Measurements from ENCODE around the gene LMNA. TPM values are rescaled to one million over a fixed set of nuclear protein-coding genes. Genes with fewer than 3 reads are reported as not detected.

Gene LMNA
- total and polyA plus RNA-seq, 9 donors = 50.1 to 609 (median 360) TPM

DNA sequence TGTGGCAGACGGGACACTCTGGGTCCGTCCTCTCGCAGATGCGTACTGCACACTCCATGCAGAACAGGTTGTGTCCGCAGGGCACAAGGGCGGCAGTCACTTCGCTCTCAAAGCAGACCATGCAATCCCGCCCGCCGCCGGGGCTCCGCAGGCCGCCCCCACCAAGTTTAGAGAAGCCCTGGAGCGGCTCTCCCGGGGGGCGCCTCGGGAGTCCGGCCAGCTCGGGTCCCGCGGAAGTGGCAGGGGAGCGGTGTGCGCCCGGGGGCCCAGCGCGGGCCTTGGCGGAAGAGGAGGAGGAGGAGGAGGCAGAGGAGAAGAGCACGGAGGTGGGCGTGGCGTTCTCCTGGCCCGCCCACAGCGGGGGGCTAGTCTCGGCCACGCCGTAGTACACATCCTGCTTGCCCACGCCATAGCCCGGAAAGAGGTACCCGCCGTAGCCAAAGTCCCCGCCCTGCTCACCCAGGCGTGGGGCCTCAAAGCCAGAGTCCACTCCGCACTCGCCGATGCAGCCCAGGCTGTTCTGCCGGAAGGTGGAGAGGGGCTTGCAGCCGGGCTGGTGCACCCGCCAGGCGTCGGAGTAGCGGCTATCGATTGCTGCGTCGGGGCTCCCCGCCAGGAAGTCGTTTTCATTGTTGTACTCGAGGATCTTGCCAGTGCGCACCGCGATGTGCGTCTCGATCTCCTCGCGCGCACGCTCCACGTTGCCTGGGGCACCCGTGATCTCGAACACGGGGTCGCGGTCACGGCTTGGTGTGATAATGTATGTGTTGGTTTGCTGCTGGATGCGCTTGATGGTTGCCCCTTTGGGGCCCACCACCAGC is 37.7 kb upstream of the LMNA start:
- H3K9me3 ChIP-seq = no peaks in the 10 kb centered on the region
- H3K27ac ChIP-seq = no peak overlapping the region
- WGBS, 3 donors = 46 to 59% (median 49%) methylated on average over 48 to 73 of the region's 73 CpGs
- no peaks in the 10 kb centered on the region for H3K27me3 ChIP-seq
- no peaks in the 10 kb centered on the region for H3K36me3 ChIP-seq
- peaks cover 2% of the 10 kb centered on the region for H3K4me1 ChIP-seq (ENCODE audit: insufficient read depth)
- TF ChIP-seq EP300 (IDR thresholded peaks at IDR 0.05) (no peak), POLR2A (IDR thresholded peaks at IDR 0.05) (no peak)
- TF ChIP-seq, protein P1, sequence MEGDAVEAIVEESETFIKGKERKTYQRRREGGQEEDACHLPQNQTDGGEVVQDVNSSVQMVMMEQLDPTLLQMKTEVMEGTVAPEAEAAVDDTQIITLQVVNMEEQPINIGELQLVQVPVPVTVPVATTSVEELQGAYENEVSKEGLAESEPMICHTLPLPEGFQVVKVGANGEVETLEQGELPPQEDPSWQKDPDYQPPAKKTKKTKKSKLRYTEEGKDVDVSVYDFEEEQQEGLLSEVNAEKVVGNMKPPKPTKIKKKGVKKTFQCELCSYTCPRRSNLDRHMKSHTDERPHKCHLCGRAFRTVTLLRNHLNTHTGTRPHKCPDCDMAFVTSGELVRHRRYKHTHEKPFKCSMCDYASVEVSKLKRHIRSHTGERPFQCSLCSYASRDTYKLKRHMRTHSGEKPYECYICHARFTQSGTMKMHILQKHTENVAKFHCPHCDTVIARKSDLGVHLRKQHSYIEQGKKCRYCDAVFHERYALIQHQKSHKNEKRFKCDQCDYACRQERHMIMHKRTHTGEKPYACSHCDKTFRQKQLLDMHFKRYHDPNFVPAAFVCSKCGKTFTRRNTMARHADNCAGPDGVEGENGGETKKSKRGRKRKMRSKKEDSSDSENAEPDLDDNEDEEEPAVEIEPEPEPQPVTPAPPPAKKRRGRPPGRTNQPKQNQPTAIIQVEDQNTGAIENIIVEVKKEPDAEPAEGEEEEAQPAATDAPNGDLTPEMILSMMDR (IDR thresholded peaks at IDR 0.05) = no peak
- H3K4me3 ChIP-seq = peak overlapping the region; percentile 47
- intact Hi-C loops (cut with DNase I) = no loop called here
- DNase-seq = peak in 4 of 5 donors; percentile 39 to 67 (median 53)

DNA sequence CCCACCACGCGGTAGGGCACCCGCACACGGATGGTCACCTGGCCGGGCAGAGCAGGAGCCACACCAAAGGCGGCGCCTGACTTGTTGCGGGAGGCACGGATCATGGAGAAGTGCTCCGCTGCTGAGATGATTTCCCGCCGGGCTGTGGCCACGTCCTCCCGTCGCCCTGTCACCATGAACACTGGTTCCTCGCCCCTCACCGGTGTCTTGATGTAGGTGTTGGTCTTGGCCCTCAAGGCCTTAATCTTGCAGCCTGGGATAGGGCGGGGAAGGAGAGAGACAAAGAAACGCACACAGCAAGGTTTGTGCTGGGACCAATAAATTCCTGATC is 37.1 kb upstream of the LMNA start:
- no peak for DNase-seq
- H3K4me1 ChIP-seq (ENCODE audit: insufficient read depth) = peaks cover 2% of the 10 kb centered on the region
- TF ChIP-seq, protein P1 (IDR thresholded peaks at IDR 0.05) = no peak
- TF ChIP-seq POLR2A (IDR thresholded peaks at IDR 0.05) (no peak), EP300 (IDR thresholded peaks at IDR 0.05) (no peak)
- no peak overlapping the region for H3K27ac ChIP-seq
- intact Hi-C loops (cut with DNase I) = no loop called here
- H3K9me3 ChIP-seq = no peaks in the 10 kb centered on the region
- no peaks in the 10 kb centered on the region for H3K27me3 ChIP-seq
- WGBS, 3 donors = 83 to 93% (median 87%) methylated on average over 18 to 19 of the region's 19 CpGs
- H3K36me3 ChIP-seq = no peaks in the 10 kb centered on the region
- H3K4me3 ChIP-seq = no peak overlapping the region

DNA sequence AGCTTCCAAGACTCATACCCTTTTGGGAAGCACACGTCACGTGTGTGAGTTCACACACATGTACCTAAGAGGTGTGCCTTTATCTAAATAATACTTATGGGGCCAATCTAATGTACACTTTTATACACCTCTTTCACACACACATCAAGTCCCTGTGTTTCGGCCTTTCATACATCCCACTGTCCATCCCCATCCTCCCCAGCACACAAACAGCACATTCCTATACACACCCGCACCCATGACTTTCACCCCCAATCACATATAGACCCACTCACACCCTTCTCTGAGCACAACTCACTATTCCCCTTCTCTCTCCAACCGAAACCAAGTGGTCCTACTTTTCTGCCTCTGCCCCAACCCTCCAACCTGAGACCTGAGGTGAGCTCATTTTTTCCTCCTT is 35.8 kb upstream of the LMNA start:
- Histone ChIP-seq H3K36me3 (no peaks in the 10 kb centered on the region), H3K4me1 (ENCODE audit: insufficient read depth) (peaks cover 2% of the 10 kb centered on the region), H3K27ac (no peak overlapping the region), H3K27me3 (no peaks in the 10 kb centered on the region), H3K9me3 (no peaks in the 10 kb centered on the region), H3K4me3 (no peak overlapping the region)
- no peak for DNase-seq
- intact Hi-C loops (cut with DNase I) = no loop called here
- WGBS, 3 donors = 83 to 91% (median 89%) methylated on average over 5 of the region's 5 CpGs
- TF ChIP-seq EP300 (IDR thresholded peaks at IDR 0.05) = no peak
- TF ChIP-seq, protein P1 (IDR thresholded peaks at IDR 0.05) = no peak
- no peak for TF ChIP-seq POLR2A (IDR thresholded peaks at IDR 0.05)

DNA sequence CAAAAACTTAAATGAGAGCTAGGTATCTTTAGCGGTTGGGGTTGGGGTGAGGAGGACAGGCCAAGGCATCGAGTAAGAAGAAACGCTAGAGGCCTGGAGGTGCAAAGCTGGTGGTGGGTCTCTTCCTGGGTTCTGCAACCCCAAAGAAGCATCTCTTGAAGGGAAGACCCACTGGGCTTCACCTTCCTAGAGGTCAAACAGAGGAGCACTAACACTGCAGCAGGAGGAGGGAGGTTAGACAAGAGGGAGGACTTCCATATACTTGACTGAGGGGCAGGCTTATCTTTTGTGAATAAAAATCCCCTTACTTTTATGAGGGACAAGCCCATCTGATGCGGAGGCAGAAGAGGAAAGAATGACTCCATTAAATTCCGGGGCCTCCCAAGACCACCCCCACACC is 34.7 kb upstream of the LMNA start:
- Histone ChIP-seq H3K36me3 (no peaks in the 10 kb centered on the region), H3K9me3 (no peaks in the 10 kb centered on the region), H3K27me3 (no peaks in the 10 kb centered on the region), H3K27ac (peak overlapping the region in 1 of 2 donors; percentile 66), H3K4me3 (no peak overlapping the region), H3K4me1 (ENCODE audit: insufficient read depth) (peaks cover 2% of the 10 kb centered on the region)
- DNase-seq = no peak
- intact Hi-C loops (cut with DNase I) = loop anchor here in 1 of 4 donors (2.0 kb wide), 1 partner anchor 25 kb away; the partner anchor contains the start of gene LAMTOR2
- TF ChIP-seq POLR2A (IDR thresholded peaks at IDR 0.05) = no peak
- WGBS, 3 donors = 66 to 68% (median 67%) methylated on average over 5 of the region's 5 CpGs

DNA sequence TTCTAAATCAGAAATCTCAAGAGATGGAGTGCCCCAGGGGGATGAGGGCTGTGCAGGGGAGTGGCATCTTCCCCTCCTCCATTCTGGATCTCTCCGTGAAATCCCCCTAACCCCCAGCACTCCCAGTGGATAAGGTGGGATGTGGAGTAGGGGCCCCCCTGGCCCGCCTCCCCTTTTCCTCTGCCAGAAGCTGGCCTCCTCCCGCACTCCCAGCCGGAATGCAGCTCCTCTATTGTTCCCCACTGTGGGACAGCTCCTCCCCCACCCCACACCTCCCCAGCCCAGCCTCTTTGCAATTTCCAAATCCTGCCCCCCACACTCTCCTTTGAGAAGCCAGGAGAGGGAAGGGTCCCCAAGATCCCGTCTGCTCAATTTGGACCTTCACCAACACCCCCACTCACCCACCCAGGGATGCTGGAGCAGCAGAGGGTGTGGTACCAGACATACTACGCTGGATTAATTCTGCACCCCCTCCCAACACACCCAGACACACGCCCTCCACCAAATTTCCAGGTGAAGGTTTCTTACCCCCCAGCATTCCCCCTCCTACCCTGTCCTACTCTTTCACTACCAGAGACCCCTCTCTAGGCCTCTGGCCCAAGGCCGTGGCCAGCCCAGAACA is 34.2 kb upstream of the LMNA start:
- 18 to 42% (median 21%) methylated on average over 8 of the region's 8 CpGs for WGBS, 3 donors
- peaks cover 2% of the 10 kb centered on the region for H3K4me1 ChIP-seq (ENCODE audit: insufficient read depth)
- DNase-seq = peak; percentile 40 to 53 (median 50)
- no peaks in the 10 kb centered on the region for H3K9me3 ChIP-seq
- peak overlapping the region; percentile 47 to 66 for H3K27ac ChIP-seq
- intact Hi-C loops (cut with DNase I) = loop anchor here in 1 of 4 donors (2.0 kb wide), 1 partner anchor 26 kb away; the partner anchor contains the start of gene LAMTOR2
- TF ChIP-seq, protein P1 (IDR thresholded peaks at IDR 0.05) = no peak
- TF ChIP-seq POLR2A (IDR thresholded peaks at IDR 0.05) (no peak), EP300 (IDR thresholded peaks at IDR 0.05) (no peak)
- no peaks in the 10 kb centered on the region for H3K36me3 ChIP-seq
- no peak overlapping the region for H3K4me3 ChIP-seq
- no peaks in the 10 kb centered on the region for H3K27me3 ChIP-seq

Measured in ovary (tissue), 9 donors.